Activated B cell treated with CpG ODN at 0.5 μM for 24 hours (primary cell): ENCODE results near the gene STXBP6. TPM values are rescaled to one million over a fixed set of nuclear protein-coding genes. Genes with fewer than 3 reads are reported as not detected.

Experiments
- ATAC-seq: fragments of 200-7000 bp; cut with Tn5 transposase; one replicate; pipeline ENCODE4 v1.10.0; 2021; ENCODE audit warnings: low read depth, mild to moderate bottlenecking, moderate library complexity
- CTCF ChIA-PET: fragments of 350-600 bp; sonication (Branson Sonifier 250); formaldehyde crosslinking; loops from one replicate; lab custom pipeline; 2021; ENCODE audit warnings: antibody characterized with exemption; lab: Charles Lee
- POLR2A ChIA-PET: fragments of 350-600 bp; sonication (Branson Sonifier 250); formaldehyde crosslinking; loops from one replicate; lab custom pipeline; 2021; ENCODE audit warnings: antibody characterized with exemption; lab: Charles Lee
- DNase-seq: peaks from one replicate; pipeline ENCODE4 v3.0.0; 2022
- H3K27ac Mint-ChIP-seq: one replicate; pipeline ENCODE4 v1.8.0; 2020; ENCODE audit warnings: mixed read lengths
- H3K27me3 Mint-ChIP-seq: one replicate; pipeline ENCODE4 v1.8.0; 2021; ENCODE audit warnings: mixed read lengths
- H3K36me3 Mint-ChIP-seq: one replicate; pipeline ENCODE4 v1.8.0; 2021; ENCODE audit warnings: low read depth, mixed read lengths
- H3K4me1 Mint-ChIP-seq: one replicate; pipeline ENCODE4 v1.8.0; 2021; ENCODE audit warnings: mixed read lengths
- H3K4me3 Mint-ChIP-seq: one replicate; pipeline ENCODE4 v1.8.0; 2020; ENCODE audit warnings: mild to moderate bottlenecking, mixed read lengths
- H3K9me3 Mint-ChIP-seq: one replicate; pipeline ENCODE4 v1.8.0; 2020; ENCODE audit warnings: mixed read lengths
- intact Hi-C: fragments of 100-400 bp; cut with micrococcal nuclease; formaldehyde crosslinking; loops from one replicate; pipeline ENCODE4 v1.15.1; 2024
- total RNA-seq: library from RNA; stranded (reverse); gene quantifications from 2 replicates; pipeline ENCODE4 v1.2.3, GENCODE V29; 2022
- TF ChIP-seq, protein P1 (sequence below): fragments of 200-600 bp; IDR thresholded peaks from one replicate; pipeline ENCODE4 v1.8.0; 2022; ENCODE audit warnings: antibody characterized with exemption, mild to moderate bottlenecking

The STXBP6 gene
- total RNA-seq, 1 donor from 2014 or later, result 0.22 TPM

DNA sequence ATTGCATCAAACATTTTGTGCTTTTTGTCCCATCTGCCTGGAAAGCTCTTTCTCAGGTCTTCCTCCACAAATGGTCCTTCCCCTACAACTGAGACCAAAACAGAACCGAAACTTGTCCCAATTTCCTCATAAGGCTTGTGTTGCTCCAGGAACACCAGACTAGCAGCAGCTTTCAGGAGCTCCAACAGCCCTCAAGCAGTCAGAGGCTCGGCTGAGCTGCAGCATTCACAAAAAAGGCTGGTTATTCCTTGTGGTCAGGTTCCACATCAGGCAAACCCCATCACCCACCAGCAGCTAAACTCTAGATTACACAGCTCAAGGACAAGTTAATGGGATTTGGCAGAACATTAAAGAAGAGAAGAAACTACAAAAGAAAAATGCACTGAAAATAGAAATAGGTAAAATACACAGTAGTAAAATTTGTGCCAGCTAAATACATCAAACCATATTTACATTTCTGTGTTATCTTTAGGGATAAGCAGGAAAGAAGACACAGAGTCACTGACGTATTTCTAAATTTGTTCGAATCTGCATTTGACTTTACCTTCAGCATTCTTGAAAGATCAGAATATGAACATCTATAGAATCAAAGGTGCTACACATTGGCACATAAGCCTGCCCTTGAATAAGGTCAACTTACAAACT, 141.2 kb downstream of the STXBP6 start:
- POLR2A ChIA-PET, result no interaction called here
- intact Hi-C loops, result no loop called here
- CTCF ChIA-PET, result no interaction called here
- Mint-ChIP-seq H3K9me3 (no peaks in the 10 kb centered on the region), H3K4me3 (no peak overlapping the region), H3K4me1 (no peaks in the 10 kb centered on the region), H3K36me3 (no peaks in the 10 kb centered on the region), H3K27me3 (peaks cover 7% of the 10 kb centered on the region), H3K27ac (no peak overlapping the region)
- DNase-seq (no peak), ATAC-seq (no peak)
- TF ChIP-seq, protein P1, sequence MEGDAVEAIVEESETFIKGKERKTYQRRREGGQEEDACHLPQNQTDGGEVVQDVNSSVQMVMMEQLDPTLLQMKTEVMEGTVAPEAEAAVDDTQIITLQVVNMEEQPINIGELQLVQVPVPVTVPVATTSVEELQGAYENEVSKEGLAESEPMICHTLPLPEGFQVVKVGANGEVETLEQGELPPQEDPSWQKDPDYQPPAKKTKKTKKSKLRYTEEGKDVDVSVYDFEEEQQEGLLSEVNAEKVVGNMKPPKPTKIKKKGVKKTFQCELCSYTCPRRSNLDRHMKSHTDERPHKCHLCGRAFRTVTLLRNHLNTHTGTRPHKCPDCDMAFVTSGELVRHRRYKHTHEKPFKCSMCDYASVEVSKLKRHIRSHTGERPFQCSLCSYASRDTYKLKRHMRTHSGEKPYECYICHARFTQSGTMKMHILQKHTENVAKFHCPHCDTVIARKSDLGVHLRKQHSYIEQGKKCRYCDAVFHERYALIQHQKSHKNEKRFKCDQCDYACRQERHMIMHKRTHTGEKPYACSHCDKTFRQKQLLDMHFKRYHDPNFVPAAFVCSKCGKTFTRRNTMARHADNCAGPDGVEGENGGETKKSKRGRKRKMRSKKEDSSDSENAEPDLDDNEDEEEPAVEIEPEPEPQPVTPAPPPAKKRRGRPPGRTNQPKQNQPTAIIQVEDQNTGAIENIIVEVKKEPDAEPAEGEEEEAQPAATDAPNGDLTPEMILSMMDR, result no peak

DNA sequence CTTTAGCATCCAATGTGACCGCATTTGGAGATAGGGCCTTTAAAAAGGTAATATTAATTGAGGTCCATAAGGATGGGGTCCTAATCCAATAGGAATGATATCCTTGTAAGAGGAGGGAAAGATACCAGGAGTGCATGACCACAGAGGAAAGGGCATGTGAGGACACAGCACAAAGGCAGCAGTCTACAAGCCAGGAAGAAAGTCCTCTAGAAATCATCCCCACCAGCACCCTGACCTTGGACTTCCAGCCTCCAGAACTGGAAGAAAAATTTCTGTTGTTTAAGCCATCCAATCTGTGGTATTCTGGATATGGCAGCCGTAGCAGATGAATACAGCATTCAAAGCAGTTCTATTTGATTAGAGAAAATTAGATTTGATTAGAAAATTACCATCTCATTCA, 145.4 kb downstream of the STXBP6 start:
- Mint-ChIP-seq H3K4me1 (no peaks in the 10 kb centered on the region), H3K27me3 (no peaks in the 10 kb centered on the region), H3K9me3 (no peaks in the 10 kb centered on the region), H3K4me3 (no peak overlapping the region), H3K27ac (no peak overlapping the region), H3K36me3 (no peaks in the 10 kb centered on the region)
- CTCF ChIA-PET, result no interaction called here
- TF ChIP-seq, protein P1, result no peak
- no peak for ATAC-seq
- DNase-seq, result no peak
- POLR2A ChIA-PET, result no interaction called here
- intact Hi-C loops, result no loop called here

DNA sequence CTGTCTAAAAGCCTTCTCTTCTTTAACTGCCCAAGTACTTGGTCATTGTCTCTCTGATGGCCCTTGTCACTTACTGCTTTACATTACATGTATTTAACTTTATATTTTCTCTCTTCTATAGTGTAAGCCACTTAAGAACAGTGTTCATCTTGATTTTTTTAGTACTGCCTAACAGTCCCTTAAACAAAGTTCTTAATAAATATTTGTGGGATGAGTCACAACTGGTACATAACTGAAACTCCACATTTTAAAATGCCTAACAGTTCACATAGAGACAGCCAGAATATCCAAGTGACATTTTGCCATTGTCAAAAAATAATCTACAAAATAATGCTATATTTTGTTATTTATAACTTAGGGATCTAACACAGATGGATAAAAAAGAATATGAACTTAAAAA, 146.6 kb downstream of the STXBP6 start:
- Mint-ChIP-seq H3K4me3 (no peak overlapping the region), H3K4me1 (no peaks in the 10 kb centered on the region), H3K27me3 (no peaks in the 10 kb centered on the region), H3K36me3 (no peaks in the 10 kb centered on the region), H3K27ac (no peak overlapping the region), H3K9me3 (no peaks in the 10 kb centered on the region)
- intact Hi-C loops, result no loop called here
- no peak for DNase-seq
- POLR2A ChIA-PET, result no interaction called here
- no peak for ATAC-seq
- CTCF ChIA-PET, result no interaction called here
- TF ChIP-seq, protein P1, result no peak

DNA sequence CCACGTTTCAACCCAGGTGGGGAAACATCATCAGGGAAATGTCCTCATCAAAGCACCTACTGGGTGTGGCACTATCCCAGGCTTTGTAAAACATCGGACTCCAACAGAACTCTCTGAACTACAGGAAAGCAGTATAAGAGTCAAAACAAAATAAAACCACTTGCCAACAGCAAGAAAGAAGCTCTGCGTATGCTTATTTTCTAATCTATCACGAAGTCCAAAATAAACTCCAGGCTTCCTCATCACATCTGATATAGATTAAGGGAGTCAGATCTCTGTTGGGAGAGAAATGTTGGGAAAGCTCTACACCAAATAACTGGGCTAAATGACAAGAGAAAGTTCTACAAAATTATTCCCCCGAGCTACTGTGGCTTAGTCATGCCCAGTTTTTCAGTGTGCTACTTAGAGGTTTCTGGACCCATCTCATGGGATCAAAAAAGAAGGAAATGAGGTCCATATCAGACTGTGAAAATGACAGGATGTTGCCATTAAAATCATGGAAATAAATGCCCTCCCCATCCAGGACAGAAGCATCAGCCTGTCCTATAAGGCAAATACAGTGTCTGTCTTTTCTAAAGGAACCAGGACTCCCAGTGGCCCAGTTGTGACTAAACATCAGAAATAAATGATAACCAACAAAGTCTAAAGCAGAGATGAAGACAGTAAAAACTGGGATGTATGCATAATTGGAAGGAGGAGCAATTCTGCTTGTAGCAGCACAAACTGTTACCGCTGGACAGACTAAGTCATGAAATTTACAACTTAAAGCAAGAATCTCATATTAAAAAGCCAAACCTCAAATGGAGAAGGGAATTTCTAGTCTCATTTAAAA, 149.5 kb downstream of the STXBP6 start:
- intact Hi-C loops, result no loop called here
- H3K27me3 Mint-ChIP-seq, result no peaks in the 10 kb centered on the region
- ChIA-PET POLR2A (no interaction called here), CTCF (no interaction called here)
- DNase-seq (no peak), ATAC-seq (no peak)
- no peak overlapping the region for H3K27ac Mint-ChIP-seq
- H3K9me3 Mint-ChIP-seq, result no peaks in the 10 kb centered on the region
- H3K4me3 Mint-ChIP-seq, result no peak overlapping the region
- no peaks in the 10 kb centered on the region for H3K36me3 Mint-ChIP-seq
- TF ChIP-seq, protein P1, result no peak
- H3K4me1 Mint-ChIP-seq, result no peaks in the 10 kb centered on the region

DNA sequence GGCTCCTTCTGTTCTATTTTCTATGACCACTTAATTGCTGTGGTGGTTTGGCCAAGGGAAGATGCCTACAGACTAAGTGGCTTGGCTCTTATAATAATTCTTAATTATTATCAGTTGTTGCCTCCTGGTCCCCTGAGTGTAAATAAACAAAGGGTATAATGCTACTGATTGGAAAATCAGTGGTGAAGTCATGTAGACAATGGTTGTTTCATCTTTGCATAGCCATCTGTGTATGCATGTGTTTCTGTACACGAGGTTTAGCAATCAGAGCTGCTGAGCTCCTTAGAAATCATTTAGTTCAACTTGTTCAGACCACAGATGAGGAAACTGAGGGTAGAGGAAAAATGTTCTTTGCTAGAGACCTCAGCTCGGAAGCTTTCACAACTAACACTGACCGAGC, 152.2 kb downstream of the STXBP6 start:
- Mint-ChIP-seq H3K27me3 (no peaks in the 10 kb centered on the region), H3K4me1 (no peaks in the 10 kb centered on the region), H3K9me3 (no peaks in the 10 kb centered on the region), H3K4me3 (no peak overlapping the region), H3K36me3 (no peaks in the 10 kb centered on the region), H3K27ac (no peak overlapping the region)
- ATAC-seq, result no peak
- intact Hi-C loops, result no loop called here
- ChIA-PET POLR2A (no interaction called here), CTCF (no interaction called here)
- DNase-seq, result no peak
- TF ChIP-seq, protein P1, result no peak
